Panc1 (cell line): ENCODE data around the gene OPHN1.

ENCODE experiments used
- POLR2AphosphoS5 ChIP-seq: IDR thresholded peaks from 2 replicates; pipeline ENCODE4 v1.6.1; 2012; ENCODE audit warnings: mild to moderate bottlenecking, low read depth, low read length, moderate library complexity
- TF ChIP-seq, protein P1 (sequence below): fragments of 450-650 bp; IDR thresholded peaks from 2 replicates; pipeline ENCODE4 v1.5.1; 2017; ENCODE audit warnings: mild to moderate bottlenecking

DNA sequence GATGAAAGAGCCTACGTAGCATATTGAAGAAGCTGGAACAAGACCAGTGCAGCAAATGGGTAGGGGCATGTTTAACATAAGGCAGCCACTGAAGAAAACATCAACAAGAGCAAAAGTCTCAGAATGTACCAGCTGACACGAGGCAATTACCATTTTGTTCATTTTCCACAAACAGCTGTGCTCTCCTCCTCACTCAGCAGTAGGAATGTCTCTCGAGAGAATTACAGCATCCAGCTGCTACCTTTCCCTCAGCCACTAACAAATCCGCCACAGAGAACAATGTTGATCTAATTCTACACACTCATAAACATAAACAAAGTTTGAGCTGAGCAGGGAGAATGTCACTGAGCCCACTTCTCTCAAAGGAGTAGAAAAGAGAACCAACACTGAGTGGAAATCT, 68.0 kb downstream of the OPHN1 start:
- TF ChIP-seq, protein P1, sequence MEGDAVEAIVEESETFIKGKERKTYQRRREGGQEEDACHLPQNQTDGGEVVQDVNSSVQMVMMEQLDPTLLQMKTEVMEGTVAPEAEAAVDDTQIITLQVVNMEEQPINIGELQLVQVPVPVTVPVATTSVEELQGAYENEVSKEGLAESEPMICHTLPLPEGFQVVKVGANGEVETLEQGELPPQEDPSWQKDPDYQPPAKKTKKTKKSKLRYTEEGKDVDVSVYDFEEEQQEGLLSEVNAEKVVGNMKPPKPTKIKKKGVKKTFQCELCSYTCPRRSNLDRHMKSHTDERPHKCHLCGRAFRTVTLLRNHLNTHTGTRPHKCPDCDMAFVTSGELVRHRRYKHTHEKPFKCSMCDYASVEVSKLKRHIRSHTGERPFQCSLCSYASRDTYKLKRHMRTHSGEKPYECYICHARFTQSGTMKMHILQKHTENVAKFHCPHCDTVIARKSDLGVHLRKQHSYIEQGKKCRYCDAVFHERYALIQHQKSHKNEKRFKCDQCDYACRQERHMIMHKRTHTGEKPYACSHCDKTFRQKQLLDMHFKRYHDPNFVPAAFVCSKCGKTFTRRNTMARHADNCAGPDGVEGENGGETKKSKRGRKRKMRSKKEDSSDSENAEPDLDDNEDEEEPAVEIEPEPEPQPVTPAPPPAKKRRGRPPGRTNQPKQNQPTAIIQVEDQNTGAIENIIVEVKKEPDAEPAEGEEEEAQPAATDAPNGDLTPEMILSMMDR, result no peak
- TF ChIP-seq POLR2AphosphoS5, result no peak
